ENCODE results near the gene PANK1.
A peak's percentile ranks its signal among the peaks of the same experiment; 100 is the strongest.

Gene PANK1

GRCh38 chr10:89644967-89645741 lies at the start of gene PANK1:
Gene PANK1, minus strand, starts transcription at chr10:89645242. Its CDS starts 351 bp downstream, at chr10:89644891.
- peak; percentile 59 for DNase-seq

GRCh38 chr10:89693176-89693575 lies 48.1 kb upstream of the PANK1 start:
- DNase-seq, result no peak

DNA sequence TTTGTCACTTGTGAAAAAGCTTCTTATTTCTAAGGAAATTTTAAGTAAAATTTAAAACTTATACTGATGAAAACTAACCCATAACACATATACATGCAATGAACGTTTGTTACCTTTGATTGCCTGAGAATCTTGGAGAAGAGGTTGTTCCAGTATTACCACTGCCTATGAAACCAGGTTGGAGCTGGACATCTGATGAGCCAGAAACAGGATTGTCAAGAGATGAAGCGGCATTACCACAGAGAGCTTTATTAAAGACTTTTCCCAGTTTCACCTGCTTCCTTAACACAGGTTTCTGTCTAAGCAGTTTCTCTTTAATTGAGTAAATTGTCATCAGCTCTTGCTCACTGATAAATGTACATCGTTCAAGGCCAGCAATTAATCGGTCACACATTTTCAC lies 47.4 kb upstream of the PANK1 start:
- no peak for DNase-seq

DNA sequence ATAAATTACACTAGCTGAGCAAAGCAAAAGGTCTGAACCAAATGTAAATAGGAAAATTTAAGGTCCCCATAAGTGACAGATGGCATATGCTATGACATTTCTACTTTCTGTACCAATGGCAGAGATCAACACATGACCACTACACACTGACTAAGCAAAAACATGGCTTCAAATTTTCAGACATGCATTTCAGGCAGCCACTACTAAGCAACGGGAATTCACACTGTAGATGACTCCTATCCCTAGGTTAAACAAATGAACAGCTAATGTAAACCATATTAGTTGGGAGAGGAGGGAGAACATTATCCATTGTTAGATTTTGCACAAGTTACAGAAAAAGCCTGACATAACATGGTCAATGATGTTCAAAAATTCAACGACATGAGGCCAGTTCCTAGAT lies 45.0 kb upstream of the PANK1 start:
- no peak for DNase-seq

DNA sequence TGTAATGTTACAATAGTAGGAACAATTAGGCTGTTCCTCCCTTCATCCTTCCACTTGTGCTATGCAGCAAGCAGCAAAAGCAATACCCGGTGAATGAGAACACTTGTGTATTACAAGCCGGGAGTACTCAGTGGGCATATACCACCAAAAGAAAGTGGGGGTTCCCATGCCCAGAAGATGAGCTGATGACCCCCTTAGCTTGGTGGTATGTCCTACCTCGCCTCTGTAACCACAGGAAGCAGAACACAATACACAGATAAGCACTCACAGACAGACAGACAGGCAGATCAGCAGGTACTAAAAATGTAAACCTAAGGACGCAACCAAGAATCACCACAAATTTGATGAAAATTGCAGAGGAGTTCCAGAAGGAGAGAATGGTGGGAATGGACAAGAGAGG lies 40.9 kb upstream of the PANK1 start:
- no peak for DNase-seq

DNA sequence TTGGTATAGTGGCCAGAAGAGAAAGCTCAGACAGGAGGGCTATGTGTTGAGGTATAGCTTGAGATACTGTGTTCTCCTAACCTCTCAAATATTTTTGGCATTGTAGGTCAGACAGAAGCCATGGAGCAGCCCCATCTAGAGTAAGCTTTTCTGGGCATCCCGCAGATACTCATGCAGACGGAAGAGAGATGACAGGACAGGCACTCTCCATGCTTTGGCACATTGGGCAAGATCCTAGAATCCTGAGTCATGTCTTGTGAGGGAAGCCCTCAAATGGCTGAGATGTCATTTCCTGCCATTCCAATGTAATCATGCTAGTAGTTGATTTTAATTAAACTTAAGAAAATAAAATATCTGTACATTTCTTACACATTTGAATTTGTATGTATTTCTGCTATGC lies 39.6 kb upstream of the PANK1 start:
- no peak for DNase-seq

GRCh38 chr10:89683883-89684282 lies 38.8 kb upstream of the PANK1 start:
- DNase-seq, result no peak

GRCh38 chr10:89679986-89680385 lies 34.9 kb upstream of the PANK1 start:
- no peak for DNase-seq

DNA sequence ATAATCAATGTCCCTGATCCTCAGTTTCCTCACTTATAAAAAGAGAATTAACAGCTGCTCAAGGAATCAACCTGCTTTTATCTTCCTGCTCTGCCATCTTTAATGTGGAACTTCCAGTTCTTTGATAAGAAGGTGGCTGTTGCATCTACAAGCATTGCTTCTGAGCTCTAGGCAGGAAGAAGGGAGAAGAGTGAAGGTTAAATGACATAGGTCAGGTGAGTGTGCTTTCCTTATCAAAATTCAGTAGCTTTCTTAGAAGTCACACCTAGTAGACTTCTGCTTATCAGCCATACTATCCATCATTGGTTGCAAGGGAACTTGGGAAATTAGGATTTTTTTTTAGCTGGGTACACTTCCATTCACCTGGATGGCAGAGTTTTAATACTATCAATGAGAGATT lies 32.3 kb upstream of the PANK1 start:
- no peak for DNase-seq

DNA sequence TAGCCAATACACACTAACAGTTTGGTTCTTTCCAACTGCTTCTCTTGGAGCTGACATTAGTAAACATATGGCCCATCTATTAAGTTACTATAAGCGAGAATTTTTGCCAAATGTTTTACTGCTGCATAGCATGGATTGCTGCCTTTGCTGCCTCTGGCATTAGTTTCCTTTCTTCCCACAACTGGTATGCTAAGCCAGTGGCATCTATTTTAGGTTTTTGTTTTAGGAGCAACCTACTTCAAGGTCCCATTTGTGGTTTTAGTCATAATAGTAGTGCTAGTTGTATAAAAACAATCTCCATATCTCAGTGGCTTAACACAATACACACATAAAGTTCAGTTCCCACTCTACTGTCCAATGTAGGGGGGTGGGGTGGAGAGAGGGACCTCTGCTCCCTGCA lies 25.9 kb upstream of the PANK1 start:
- no peak for DNase-seq

- DNase-seq, result no peak
These were observed 24.9 kb upstream of the PANK1 start for GRCh38 chr10:89669985-89670384.

- DNase-seq, result no peak
These were observed 23.5 kb upstream of the PANK1 start for GRCh38 chr10:89668386-89669071.

- no peak for DNase-seq
These were observed 21.1 kb upstream of the PANK1 start for GRCh38 chr10:89666138-89666537.

- no peak for DNase-seq
These were observed 20.3 kb upstream of the PANK1 start for GRCh38 chr10:89665302-89665701.

- no peak for DNase-seq
These were observed 19.2 kb upstream of the PANK1 start for GRCh38 chr10:89664203-89664602.

DNA sequence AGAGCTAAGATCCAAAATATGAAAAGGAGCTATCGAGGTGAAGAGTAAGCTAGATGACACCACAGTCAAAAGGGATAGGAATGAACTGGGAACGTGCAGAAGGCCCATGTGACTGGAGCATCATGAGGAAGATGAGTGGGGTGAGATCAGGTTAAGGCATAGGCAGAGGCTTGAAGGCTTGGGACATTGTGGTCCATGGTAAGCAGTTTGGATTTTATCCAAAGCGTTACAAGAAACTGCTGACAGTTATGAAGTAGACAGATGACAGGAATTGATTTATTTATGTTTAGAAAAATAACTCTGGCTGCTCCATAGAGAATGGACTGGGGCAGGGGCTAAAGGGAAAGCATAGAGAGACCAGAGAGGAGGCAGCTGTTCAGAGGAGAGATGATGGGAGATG lies 18.1 kb upstream of the PANK1 start:
- DNase-seq, result no peak

GRCh38 chr10:89662596-89662995 lies 17.6 kb upstream of the PANK1 start:
- no peak for DNase-seq

- no peak for DNase-seq
These were observed 14.4 kb upstream of the PANK1 start for GRCh38 chr10:89659143-89660131.

DNA sequence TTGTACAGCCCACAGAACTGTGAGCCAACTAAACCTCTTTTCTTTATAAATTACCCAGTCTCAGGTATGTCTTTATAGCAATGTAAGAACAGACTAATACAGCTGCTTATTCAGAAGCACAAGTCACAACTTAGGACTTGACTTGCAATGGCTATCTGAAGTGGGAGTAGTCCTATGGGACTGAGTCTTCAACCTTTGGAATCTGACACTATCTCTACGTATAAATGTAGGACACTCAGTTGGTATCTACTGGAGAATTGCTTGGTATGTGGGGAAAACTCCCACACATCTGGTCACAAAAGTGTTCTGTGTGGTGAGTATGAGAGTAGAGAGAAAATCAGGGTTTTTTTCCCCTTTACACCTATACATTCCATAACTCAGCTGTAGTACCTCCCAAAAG lies 12.3 kb upstream of the PANK1 start:
- peak; percentile 53 for DNase-seq

GRCh38 chr10:89655722-89656121 lies 10.7 kb upstream of the PANK1 start:
- DNase-seq, result no peak

DNA sequence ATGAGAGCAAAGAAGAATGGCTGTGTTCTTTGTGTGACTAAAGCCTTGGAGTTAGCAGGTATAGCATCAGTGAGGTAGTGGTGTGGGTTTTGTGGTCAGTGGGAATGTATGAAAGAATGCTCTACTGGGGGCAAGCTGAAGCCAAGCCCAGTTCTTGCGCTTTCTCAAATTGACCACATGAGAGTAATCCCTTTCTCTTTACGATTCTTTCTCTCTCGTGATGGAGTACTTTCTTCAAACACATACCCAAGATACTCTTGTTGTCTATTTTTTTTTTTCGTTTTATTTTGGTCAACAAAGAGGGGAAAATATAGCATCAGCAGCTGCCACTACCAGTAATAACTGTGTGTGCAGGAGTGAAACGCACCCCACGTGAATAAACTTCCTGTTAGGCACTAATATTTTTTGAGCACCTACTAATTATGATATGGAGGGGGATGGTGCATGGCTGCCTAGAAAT lies 8.4 kb upstream of the PANK1 start:
- DNase-seq, result peak; percentile 84

DNA sequence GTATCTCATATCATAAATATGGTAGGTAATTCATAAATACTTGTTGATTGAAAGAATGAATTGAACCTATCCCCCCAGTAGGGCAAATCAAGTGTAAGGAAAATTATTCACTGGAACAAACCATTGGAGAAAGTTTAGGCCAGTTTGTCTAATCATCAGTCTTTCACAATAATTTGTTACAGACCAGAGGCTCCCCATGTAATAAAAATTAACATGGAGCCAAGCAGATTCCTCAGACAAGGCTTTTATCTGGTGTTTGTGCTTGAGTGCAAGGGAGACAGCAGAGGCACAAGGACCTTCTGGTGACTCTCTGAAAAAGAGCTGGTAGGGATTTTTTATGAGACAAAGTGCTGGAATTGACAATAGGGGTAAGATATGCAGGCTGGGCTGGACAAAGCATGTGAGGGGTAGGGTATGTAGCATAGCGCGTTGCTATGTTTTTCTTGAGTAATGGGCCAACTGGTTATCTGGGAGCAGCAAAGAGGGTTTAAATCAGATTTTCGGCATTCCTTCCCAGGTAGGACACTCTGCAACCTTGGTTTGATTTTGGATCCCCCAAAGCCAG lies 7.8 kb upstream of the PANK1 start:
- DNase-seq, result peak; percentile 3

All from NCI-H226 (cell line).